ENCODE data around the gene JAG2.

The JAG2 gene

DNA sequence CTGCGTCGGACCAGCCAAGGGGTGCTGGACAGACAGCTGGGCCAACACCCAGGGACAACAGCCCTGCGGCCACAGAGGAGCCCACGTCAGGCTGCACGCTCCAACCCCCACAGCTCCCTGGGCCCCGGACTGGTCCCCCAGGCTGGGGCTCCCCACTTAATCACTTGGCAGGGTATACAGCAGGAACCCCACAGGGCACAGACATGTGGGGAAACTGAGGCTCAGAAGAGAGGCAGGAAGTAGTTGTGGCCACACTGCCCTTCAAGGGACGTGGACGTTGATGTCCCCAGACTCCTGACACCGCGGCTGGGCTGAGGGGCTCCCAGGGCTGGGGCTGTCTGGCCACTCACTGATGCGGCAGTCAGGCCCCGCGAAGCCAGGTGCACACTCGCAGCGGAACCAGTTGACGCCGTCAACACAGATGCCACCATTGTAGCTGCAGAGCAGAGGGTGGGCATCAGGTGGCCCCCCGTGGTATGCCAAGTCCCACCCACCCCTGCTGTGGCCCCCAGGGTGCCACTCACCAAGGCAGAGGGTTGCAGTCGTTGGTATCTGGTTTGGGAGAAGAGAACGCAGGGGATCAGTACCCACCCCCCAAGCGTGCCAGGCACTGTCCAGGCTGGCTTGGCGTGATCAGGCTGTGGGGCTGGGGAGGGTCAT lies 21.5 kb downstream of the JAG2 start:
- H3K9me3 ChIP-seq (ENCODE audit: insufficient read depth, low read length) = no peaks in the 10 kb centered on the region
- H3K9ac ChIP-seq (ENCODE audit: low read length) = no peak overlapping the region
- no peak overlapping the region for H2AFZ ChIP-seq (ENCODE audit: low read depth, low read length, severe bottlenecking)
- no peak overlapping the region for H3K4me2 ChIP-seq (ENCODE audit: low read depth, low read length, poor library complexity, severe bottlenecking)
- H3K79me2 ChIP-seq (ENCODE audit: insufficient read depth, low read length) = no peaks in the 10 kb centered on the region
- no peaks in the 10 kb centered on the region for H4K20me1 ChIP-seq (ENCODE audit: low read depth, low read length)
- no peaks in the 10 kb centered on the region for H3K36me3 ChIP-seq (ENCODE audit: low read length)
- H3F3A ChIP-seq (ENCODE audit: insufficient read depth) = no peaks in the 10 kb centered on the region
- no peaks in the 10 kb centered on the region for H3K9me2 ChIP-seq (replicated peaks; ENCODE audit: insufficient read depth, low read length)
- H3K27ac ChIP-seq (ENCODE audit: low read depth, low read length) = no peak overlapping the region
- TF ChIP-seq CTCF (IDR thresholded peaks at IDR 0.05; ENCODE audit: insufficient read depth, low read length, poor library complexity, severe bottlenecking) (no peak), EZH2phosphoT487 (conservative IDR thresholded peaks at IDR 0.05; ENCODE audit: low read length) (no peak)
- no peaks in the 10 kb centered on the region for H3K27me3 ChIP-seq (ENCODE audit: low read length)
- H3K4me3 ChIP-seq (ENCODE audit: insufficient read depth, low read length, poor library complexity, severe bottlenecking) = no peak overlapping the region

DNA sequence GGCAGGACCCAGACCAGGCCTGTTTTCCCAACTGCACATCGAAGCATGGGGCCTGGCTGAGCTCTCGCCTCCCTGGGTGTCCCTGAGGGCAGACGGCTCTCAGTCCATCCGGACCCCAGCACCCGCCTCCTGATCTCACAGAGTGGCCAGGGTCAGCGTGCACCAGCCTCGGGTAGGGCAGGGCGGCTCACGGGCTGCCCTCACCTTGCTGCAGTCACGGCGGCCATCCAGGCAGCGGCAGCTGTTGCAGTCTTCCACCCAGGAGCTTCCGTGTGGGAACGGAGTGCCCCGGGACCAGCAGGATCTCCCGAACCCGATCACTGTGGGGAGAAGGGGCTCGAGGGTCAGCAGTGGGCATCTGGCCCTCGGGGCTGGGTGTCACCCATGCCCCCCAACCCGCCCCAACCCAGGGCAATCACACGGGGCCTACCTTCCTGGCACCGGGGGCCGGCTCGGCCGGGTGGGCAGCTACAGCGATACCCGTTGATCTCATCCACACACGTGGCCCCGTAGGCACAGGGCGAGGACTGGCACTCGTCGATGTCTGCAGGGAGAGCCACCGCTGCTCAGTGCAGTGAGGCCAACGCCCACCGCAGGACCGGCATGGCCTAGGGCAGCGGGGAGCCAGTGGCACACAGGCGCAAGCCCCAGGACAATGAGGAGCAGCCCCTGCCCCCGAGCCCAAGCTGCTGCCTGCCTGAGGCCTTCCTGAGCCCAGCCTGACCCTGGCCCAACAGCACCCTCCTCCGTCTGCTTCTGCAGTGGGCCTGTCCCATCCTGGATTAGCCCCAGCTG lies 22.2 kb downstream of the JAG2 start:
- H4K20me1 ChIP-seq (ENCODE audit: low read depth, low read length) = no peaks in the 10 kb centered on the region
- no peaks in the 10 kb centered on the region for H3K27me3 ChIP-seq (ENCODE audit: low read length)
- no peak overlapping the region for H3K4me2 ChIP-seq (ENCODE audit: low read depth, low read length, poor library complexity, severe bottlenecking)
- no peaks in the 10 kb centered on the region for H3F3A ChIP-seq (ENCODE audit: insufficient read depth)
- H2AFZ ChIP-seq (ENCODE audit: low read depth, low read length, severe bottlenecking) = no peak overlapping the region
- no peaks in the 10 kb centered on the region for H3K9me2 ChIP-seq (replicated peaks; ENCODE audit: insufficient read depth, low read length)
- H3K36me3 ChIP-seq (ENCODE audit: low read length) = no peaks in the 10 kb centered on the region
- no peaks in the 10 kb centered on the region for H3K79me2 ChIP-seq (ENCODE audit: insufficient read depth, low read length)
- no peaks in the 10 kb centered on the region for H3K9me3 ChIP-seq (ENCODE audit: insufficient read depth, low read length)
- H3K4me3 ChIP-seq (ENCODE audit: insufficient read depth, low read length, poor library complexity, severe bottlenecking) = no peak overlapping the region
- no peak for TF ChIP-seq CTCF (IDR thresholded peaks at IDR 0.05; ENCODE audit: insufficient read depth, low read length, poor library complexity, severe bottlenecking)
- no peak for TF ChIP-seq EZH2phosphoT487 (conservative IDR thresholded peaks at IDR 0.05; ENCODE audit: low read length)
- H3K27ac ChIP-seq (ENCODE audit: low read depth, low read length) = no peak overlapping the region
- no peak overlapping the region for H3K9ac ChIP-seq (ENCODE audit: low read length)

DNA sequence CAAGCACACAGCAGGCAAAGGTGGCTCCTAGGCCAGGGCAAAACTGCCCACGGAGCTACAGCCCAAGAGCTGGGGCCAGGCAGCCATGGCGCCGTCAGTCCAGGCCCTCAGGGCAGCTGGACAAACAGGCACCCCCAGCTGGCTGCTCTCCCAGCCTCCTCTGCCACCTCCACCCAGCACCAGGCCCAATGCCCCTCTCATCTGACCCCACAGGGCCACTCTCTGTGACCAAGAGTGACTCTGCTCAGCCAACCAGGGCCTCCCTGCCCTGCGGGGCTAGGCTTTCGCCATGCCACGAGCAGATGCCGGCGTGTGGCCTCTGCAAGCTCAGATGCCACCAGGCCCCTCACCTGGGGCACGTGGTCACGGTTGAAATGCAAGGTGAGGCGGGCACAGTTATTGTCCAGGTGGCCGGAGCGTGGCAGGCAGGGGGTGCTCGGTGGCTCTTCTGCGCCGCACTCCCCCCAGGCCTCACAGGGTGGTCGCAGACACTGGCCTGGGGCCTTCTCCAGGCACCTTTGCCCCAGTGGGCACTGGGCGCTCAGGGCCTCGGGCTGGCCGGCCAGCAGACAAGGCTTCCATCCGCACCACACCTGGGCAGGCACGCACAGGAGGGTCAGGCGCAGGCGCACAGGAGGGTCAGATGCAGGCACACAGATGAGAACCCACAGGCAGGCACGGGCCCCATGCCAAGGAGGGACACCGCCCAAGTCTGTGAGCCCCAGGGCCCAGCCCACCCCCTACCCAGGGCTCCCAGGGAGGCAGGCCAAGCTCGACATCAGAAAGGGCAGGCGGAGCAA lies 23.0 kb downstream of the JAG2 start:
- Histone ChIP-seq H3K9me2 (replicated peaks; ENCODE audit: insufficient read depth, low read length) (no peaks in the 10 kb centered on the region), H3K9ac (ENCODE audit: low read length) (no peak overlapping the region), H3K79me2 (ENCODE audit: insufficient read depth, low read length) (no peaks in the 10 kb centered on the region), H3K4me2 (ENCODE audit: low read depth, low read length, poor library complexity, severe bottlenecking) (no peak overlapping the region), H4K20me1 (ENCODE audit: low read depth, low read length) (no peaks in the 10 kb centered on the region), H3K27me3 (ENCODE audit: low read length) (no peaks in the 10 kb centered on the region), H3K36me3 (ENCODE audit: low read length) (no peaks in the 10 kb centered on the region), H3K4me3 (ENCODE audit: insufficient read depth, low read length, poor library complexity, severe bottlenecking) (no peak overlapping the region), H3K9me3 (ENCODE audit: insufficient read depth, low read length) (no peaks in the 10 kb centered on the region), H2AFZ (ENCODE audit: low read depth, low read length, severe bottlenecking) (no peak overlapping the region), H3F3A (ENCODE audit: insufficient read depth) (no peaks in the 10 kb centered on the region), H3K27ac (ENCODE audit: low read depth, low read length) (no peak overlapping the region)
- no peak for TF ChIP-seq EZH2phosphoT487 (conservative IDR thresholded peaks at IDR 0.05; ENCODE audit: low read length)
- TF ChIP-seq CTCF (IDR thresholded peaks at IDR 0.05; ENCODE audit: insufficient read depth, low read length, poor library complexity, severe bottlenecking) = no peak
